Stimulated activated naive CD8-positive, alpha-beta T cell treated with anti-CD3 and anti-CD28 coated beads, Interleukin-15, amount 100 ng/mL, for 72 hours (primary cell): ENCODE measurements around the gene ZNF565.
"Not testable (repeated sequence)": the region's sequence is repeated elsewhere in the genome, so short reads cannot be mapped to it uniquely, and the experiment has no call there.

Experiments used
- ATAC-seq: fragments of 150-1000 bp; cut with Tn5 transposase; 2 replicates; pipeline ENCODE4 v1.10.0; 2021; ENCODE audit warnings: mild to moderate bottlenecking, moderate library complexity
- DNase-seq, 2 donors: peaks; one replicate each; pipeline ENCODE4 v3.0.0; 2021 to 2022
- H3K27ac Mint-ChIP-seq, 2 donors: one replicate each; pipeline ENCODE4 v1.8.0; 2022; ENCODE audit warnings: mild to moderate bottlenecking in 2 of 2, mixed read lengths in 2 of 2, moderate library complexity in 2 of 2
- H3K27me3 Mint-ChIP-seq: one replicate; pipeline ENCODE4 v1.8.0; 2022; ENCODE audit warnings: mixed read lengths
- H3K4me1 Mint-ChIP-seq: one replicate; pipeline ENCODE4 v1.8.0; 2022; ENCODE audit warnings: mild to moderate bottlenecking, mixed read lengths
- H3K4me3 Mint-ChIP-seq, 2 donors: one replicate each; pipeline ENCODE4 v1.8.0; 2022; ENCODE audit warnings: mild to moderate bottlenecking in 2 of 2, mixed read lengths in 2 of 2, moderate library complexity in 1 of 2
- H3K9me3 Mint-ChIP-seq, 2 donors: one replicate each; pipeline ENCODE4 v1.8.0; 2022; ENCODE audit warnings: mixed read lengths in 2 of 2

The ZNF565 gene

DNA sequence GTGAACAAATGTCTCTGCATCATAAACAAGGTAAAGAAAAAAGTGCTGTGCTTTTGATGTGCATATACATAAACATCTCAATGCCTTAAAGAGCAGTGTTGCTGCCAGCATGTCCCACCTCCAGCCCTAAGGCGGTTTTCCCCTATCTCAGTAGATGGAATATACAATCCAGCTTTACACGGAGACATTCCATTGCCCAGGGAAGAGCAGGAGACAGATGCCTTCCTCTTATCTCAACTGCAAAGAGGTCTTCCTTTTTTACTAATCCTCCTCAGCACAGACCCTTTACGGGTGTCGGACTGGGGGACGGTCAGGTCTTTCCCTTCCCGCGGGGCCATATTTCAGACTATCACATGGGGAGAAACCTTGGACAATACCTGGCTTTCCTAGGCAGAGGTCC is 19.2 kb upstream of the ZNF565 start:
- peaks cover 53 to 68% of the 10 kb centered on the region in 2 donors for H3K9me3 Mint-ChIP-seq
- DNase-seq, H3K27ac Mint-ChIP-seq: not testable (repeated sequence)

DNA sequence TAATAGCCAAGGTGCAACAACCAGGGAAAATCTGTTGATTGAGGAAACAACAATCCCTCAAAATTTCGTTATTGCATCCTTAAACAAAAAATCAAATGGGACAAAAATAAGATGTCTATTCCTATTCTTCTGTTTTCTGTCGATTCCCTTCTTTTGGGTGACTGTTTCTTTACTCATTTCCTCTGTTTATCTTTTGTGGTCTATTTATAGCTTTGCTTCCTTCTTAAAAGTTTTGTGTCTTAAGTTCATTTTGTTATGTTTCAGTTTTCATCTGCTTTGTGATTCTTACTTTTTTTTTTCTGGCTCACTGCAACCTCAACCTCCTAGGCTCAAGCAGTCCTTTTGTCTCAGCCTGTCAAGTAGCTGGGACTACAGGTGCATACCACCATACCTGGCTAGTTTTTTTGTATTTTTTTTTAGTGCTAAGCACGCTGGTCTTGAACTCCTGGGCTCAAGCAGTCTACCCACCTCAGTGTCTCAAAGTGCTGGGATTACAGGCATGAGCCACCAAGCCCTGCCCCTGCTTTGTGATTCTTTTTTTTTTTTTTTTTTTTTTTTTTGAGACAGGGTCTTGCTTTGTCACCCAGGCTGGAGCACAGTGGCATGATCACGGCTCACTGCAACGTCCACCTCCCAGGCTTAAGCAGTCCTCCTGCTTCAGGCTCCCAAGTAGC is 10.9 kb upstream of the ZNF565 start:
- DNase-seq (no peak), ATAC-seq (no peak)
- no peak overlapping the region for H3K4me3 Mint-ChIP-seq
- no peaks in the 10 kb centered on the region for H3K27me3 Mint-ChIP-seq
- H3K4me1 Mint-ChIP-seq: peaks cover 35% of the 10 kb centered on the region
- H3K9me3 Mint-ChIP-seq: peaks cover 27 to 29% of the 10 kb centered on the region in 2 donors
- H3K27ac Mint-ChIP-seq: peak overlapping the region in 1 of 2 donors; percentile 74

More for the DNA sequence above, 19.2 kb upstream of the ZNF565 start:
- not testable (repeated sequence) for H3K4me1 Mint-ChIP-seq, H3K27me3 Mint-ChIP-seq, H3K4me3 Mint-ChIP-seq, ATAC-seq

DNA sequence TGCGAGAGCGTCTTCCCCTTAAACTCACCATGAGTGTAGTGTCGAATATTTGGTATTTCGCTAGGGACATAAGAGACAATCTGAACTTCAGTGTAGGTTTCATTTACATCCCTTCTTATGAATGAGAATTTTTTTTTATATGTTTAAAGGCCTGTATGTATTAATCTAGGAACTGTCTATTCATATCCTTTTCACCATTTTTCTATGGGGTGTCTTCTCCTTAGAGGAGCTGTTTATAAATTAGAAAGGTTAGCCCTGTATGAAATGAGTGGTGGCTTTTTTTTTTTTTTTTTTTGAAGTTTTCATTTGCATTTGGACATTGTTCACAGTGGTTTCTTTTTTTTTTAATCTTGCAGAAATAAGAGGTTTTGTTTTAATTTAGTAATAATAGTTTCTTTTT is 8.0 kb upstream of the ZNF565 start:
- Mint-ChIP-seq H3K4me3 (no peak overlapping the region), H3K4me1 (peaks cover 50% of the 10 kb centered on the region), H3K9me3 (peaks cover 8 to 13% of the 10 kb centered on the region in 2 donors), H3K27ac (peak overlapping the region; percentile 13 to 34), H3K27me3 (no peaks in the 10 kb centered on the region)
- DNase-seq (no peak), ATAC-seq (no peak)

DNA sequence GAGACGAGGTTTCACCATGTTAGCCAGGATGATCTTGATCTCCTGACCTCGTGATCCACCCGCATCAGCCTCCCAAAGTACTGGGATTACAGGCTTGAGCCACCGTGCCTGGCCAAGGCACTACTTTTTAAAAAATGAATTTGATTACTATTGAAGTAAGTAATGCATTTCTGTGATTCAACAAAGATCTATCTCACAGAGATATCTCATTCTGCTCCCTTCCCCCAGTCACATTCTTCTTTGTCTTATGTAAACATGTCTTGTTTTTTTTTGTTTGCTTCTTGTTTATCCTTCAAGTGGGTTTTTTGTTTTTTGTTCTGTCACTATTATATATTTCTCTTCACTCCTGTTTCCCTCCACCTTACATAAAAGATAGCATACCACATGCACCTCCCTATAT is 7.0 kb upstream of the ZNF565 start:
- Mint-ChIP-seq H3K4me3 (no peak overlapping the region), H3K9me3 (peaks cover 8 to 12% of the 10 kb centered on the region in 2 donors), H3K27me3 (no peaks in the 10 kb centered on the region), H3K4me1 (peaks cover 56% of the 10 kb centered on the region), H3K27ac (peak overlapping the region in 1 of 2 donors; percentile 44)
- ATAC-seq (no peak), DNase-seq (no peak)

DNA sequence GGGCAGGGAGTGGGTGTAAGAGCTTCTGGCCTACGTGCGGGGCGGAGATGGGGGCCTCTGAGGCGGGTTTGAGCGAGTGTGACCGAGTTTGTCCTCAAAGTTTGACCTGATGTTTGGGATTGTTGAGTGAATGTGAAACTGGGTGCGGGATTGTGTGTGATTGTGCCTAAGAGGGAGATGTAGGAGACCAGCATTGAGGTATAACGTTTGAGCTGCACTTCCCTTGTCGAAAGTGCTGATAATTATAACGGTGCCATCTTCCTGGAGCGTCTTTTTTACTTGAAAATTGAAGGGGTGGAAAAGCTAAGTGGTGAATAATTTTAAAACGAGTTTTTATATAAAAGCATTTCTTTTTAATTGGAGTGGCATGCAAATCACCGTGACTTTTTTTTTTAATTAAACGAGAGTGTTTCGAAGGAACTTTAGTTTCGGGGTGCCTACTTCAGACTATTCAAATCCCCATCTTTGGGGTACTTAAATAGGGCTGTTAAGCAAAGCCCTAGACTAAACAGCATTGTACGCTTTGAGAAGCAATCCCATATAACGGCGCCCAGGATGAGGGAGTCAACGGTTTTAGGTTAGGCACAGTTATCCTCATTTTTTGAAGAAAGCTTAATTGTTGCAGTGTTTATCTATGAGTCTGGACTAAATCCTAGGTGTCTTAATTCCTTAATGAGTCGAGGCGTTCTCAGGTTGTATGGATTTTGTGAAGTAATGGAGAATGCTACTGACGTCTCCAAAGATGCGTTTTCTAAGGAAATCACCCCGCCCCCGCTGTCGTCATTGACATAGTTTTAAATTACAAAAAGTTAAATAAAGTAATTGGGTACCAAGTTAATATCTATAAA is 1.0 kb upstream of the ZNF565 start:
- no peaks in the 10 kb centered on the region for H3K27me3 Mint-ChIP-seq
- H3K4me3 Mint-ChIP-seq: no peak overlapping the region
- H3K4me1 Mint-ChIP-seq: peaks cover 21% of the 10 kb centered on the region
- no peak overlapping the region for H3K27ac Mint-ChIP-seq
- H3K9me3 Mint-ChIP-seq: no peaks in the 10 kb centered on the region
- ATAC-seq: peak; percentile 21
- no peak for DNase-seq

DNA sequence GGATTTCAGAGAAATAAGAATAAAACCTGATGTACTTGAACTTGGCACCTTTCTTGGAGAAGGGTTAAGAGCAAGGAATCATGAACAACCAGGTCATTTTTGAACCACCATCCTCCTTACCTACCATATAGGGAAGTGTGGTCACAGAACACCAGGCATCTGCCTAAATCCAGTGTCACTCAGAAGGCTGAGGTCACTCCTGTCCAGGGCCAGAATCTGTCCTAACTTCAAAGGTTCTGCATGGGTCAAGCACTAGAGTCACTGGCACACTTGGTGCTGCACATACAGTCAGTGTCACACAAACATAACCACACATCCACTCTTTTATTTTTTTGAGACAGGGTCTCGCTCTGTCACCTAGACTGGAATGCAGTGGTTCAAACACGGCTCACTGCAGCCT is 1.6 kb downstream of the ZNF565 start:
- H3K27ac Mint-ChIP-seq: no peak overlapping the region

DNA sequence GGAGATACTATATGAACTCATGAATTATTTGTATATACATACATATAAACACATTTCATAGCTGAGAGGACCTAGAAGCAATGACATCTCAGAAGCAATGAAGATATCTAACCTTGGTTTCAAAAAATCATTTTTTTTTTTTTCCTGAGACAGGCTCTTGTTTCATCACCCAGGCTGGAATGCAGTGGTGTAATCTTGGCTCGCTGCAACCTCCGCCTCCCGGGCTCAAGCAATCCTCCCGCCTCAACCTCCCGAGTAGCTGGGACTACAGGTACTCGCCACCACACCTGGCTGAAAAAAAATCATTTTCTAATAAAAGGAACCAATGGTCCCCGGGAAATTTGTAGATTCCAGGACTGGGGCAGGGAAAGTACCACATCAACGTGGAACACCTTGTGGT is 4.0 kb downstream of the ZNF565 start:
- Mint-ChIP-seq H3K4me1 (no peaks in the 10 kb centered on the region), H3K27ac (no peak overlapping the region), H3K4me3 (no peak overlapping the region), H3K27me3 (no peaks in the 10 kb centered on the region), H3K9me3 (no peaks in the 10 kb centered on the region)
- no peak for ATAC-seq
- DNase-seq: no peak

More for the DNA sequence above, 1.6 kb downstream of the ZNF565 start:
- peaks cover 9% of the 10 kb centered on the region for H3K4me1 Mint-ChIP-seq
- no peak for ATAC-seq
- H3K9me3 Mint-ChIP-seq: no peaks in the 10 kb centered on the region
- no peak for DNase-seq
- H3K27me3 Mint-ChIP-seq: no peaks in the 10 kb centered on the region
- H3K4me3 Mint-ChIP-seq: peak overlapping the region in 1 of 2 donors; percentile 39

DNA sequence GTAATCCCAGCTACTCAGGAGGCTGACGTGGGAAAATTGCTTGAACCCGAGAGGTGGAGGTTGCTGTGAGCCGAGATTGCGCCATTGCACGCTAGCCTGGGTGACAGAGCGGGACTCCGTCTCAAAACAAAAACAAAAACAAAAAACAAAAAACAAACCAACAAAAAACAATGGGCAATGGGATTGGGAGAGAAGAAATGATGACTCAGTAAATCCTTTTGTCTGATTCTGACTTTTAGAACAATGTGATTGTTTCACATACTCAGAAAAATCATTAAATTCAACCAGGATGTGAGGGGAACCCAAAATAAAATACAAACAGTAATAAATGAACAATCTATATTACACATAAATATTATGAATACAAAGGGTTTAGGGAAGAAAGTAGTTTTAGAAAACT is 5.1 kb downstream of the ZNF565 start:
- H3K27ac Mint-ChIP-seq: no peak overlapping the region
- H3K4me3 Mint-ChIP-seq: no peak overlapping the region
- ATAC-seq (no peak), DNase-seq (no peak)
- no peaks in the 10 kb centered on the region for H3K4me1 Mint-ChIP-seq
- no peaks in the 10 kb centered on the region for H3K27me3 Mint-ChIP-seq
- no peaks in the 10 kb centered on the region for H3K9me3 Mint-ChIP-seq

DNA sequence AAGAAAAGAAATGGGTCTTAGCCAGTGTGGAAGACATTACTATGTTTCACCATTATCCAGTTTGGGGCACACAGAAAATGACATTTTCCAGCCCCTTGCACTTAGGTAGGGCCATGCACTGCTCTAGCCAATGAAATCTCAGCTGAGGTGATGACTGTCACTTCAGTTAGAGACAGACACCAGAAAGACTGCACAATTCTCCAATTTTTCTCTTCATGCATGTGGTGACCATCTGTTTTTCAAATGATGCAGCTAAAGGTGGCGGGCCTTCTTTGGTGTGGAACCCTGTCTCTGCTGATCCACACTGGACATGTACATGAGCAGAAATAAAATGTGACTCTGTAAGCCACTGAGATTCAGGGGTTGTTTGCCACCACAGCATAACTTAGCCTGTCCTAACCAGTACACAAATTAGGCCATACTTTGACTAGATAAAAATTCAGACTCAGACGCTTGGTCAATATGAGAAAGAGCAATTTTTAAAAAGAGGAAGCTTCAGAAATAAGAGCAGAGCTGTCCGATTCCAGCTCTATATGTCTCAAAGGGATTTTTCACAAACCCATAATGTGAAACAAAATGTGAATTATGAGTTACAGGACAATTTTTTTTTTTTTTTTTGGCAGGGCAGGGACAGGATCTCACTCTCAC is 6.7 kb downstream of the ZNF565 start:
- H3K27ac Mint-ChIP-seq: no peak overlapping the region
- H3K4me1 Mint-ChIP-seq: no peaks in the 10 kb centered on the region
- DNase-seq (no peak), ATAC-seq (no peak)
- no peaks in the 10 kb centered on the region for H3K9me3 Mint-ChIP-seq
- no peaks in the 10 kb centered on the region for H3K27me3 Mint-ChIP-seq
- no peak overlapping the region for H3K4me3 Mint-ChIP-seq

DNA sequence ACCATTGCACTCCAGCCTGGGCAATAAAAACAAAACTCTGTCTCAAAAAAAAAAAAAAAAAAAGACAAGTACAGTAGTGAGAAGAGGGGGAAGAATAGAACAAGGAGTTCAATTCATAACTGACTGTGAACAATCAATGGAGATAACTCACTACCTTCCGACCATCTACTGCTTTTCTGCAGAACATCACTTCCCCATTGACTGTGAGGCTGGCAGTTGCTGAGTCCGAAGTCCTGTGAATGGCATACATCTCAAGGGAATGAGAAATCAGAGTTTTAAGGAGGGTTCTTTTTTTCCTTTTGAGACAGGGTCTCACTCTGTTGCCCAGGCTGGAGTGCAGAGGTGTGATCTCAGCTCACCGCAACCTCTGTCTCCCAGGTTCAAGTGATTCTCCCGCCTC is 11.2 kb downstream of the ZNF565 start:
- Mint-ChIP-seq H3K27ac (no peak overlapping the region), H3K27me3 (no peaks in the 10 kb centered on the region), H3K4me1 (no peaks in the 10 kb centered on the region), H3K9me3 (no peaks in the 10 kb centered on the region), H3K4me3 (no peak overlapping the region)
- DNase-seq (no peak), ATAC-seq (no peak)

DNA sequence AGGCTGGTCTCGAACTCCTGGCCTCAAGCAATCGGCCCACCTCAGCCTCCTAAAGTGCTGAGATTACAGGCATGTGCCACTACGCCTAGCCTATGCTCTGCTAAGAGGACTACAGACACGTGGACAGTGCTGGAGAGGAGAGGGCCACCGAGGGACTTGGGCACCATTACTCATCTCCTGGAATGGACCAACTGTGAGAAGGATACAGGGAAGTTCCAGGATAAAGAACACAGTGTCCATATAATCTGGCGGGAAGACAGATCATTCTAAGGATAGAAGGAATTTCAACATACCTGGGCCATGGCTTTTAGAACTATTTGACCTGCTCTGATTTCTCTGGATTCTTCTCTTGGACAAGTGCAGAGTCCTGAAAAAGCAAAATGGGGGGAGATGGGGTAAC is 12.8 kb downstream of the ZNF565 start:
- H3K27me3 Mint-ChIP-seq: no peaks in the 10 kb centered on the region
- no peak overlapping the region for H3K4me3 Mint-ChIP-seq
- no peaks in the 10 kb centered on the region for H3K9me3 Mint-ChIP-seq
- no peak overlapping the region for H3K27ac Mint-ChIP-seq
- DNase-seq: no peak
- ATAC-seq: no peak
- H3K4me1 Mint-ChIP-seq: no peaks in the 10 kb centered on the region

DNA sequence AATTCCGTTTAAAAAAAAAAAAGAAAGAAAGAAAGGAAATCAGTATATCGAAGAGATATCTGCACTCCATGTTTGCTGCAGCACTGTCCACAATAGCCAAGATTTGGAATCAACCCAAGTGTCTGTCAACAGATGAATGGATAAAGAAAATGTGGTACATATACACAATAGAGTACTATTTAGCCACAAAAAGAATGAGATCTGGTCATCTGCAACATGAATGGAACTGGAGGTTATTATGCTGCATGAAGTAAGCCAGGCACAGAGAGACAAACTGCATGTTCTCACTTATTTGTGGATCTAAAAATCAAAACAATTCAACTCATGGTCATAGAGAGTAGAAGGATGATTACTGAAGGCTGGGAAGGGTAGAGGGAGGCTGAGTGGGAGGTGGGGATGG is 16.3 kb downstream of the ZNF565 start:
- Mint-ChIP-seq H3K4me1 (no peaks in the 10 kb centered on the region), H3K27me3 (no peaks in the 10 kb centered on the region), H3K4me3 (no peak overlapping the region), H3K27ac (peak overlapping the region in 1 of 2 donors; percentile 69), H3K9me3 (no peaks in the 10 kb centered on the region)
- ATAC-seq (no peak), DNase-seq (no peak)

DNA sequence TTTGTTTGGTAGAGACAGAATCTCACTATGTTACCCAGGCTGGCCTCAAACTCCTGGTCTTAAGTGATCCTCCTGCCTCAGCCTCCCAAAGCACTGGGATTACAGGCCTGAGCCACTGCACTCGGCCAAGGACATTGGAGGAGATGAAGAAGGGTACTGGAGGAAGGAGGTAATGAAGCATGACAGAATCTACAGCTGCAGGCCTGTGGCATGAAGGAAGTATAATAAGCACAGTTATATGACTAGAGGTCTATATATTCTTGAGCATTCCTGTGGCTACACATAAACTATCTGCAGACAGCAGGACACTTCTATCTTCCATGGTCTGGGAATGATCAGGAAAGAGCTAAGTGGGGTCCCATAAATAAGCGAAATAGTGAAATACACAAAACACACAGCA is 18.2 kb downstream of the ZNF565 start:
- DNase-seq: no peak
- Mint-ChIP-seq H3K9me3 (no peaks in the 10 kb centered on the region), H3K27ac (no peak overlapping the region), H3K4me3 (no peak overlapping the region), H3K27me3 (no peaks in the 10 kb centered on the region), H3K4me1 (no peaks in the 10 kb centered on the region)
- no peak for ATAC-seq

DNA sequence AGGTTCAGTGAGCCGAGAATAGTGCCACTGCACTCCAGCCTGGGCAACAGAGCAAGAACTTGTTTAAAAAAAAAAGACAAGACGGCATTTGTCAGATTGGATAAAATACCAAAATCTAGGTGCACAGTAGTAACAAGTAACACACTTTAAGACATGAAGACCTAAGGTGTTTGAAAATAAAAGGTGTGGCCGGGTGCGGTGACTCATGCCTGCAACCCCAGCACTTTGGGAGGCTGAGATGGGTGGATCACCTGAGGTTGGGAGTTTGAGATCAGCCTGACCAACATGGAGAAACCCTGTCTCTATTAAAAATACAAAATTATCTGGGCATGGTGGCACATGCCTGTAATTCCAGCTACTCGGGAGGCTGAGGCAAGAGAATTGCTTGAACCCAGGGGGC is 27.7 kb downstream of the ZNF565 start:
- not testable (repeated sequence) for H3K9me3 Mint-ChIP-seq, H3K4me3 Mint-ChIP-seq, H3K27me3 Mint-ChIP-seq, H3K4me1 Mint-ChIP-seq, DNase-seq, ATAC-seq
- H3K27ac Mint-ChIP-seq: peak overlapping the region in 1 of 2 donors; percentile 54

DNA sequence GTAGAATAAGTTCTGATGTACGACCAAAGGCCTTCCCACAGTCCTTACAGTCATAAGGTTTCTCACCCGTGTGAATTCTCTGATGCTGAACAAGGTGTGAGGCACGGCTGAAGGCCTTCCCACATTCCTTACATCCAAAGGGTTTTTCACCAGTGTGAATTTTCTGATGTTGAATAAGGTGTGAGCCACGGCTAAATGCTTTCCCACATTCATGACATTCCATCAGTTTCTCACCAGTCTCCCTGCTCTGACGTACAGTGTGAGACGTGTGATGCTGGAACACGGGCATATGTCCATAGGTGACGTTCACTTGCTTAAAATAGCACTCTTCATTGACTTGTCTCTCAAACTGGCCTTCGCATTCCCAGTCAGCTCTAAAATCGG is 31.2 kb downstream of the ZNF565 start:
- H3K4me3 Mint-ChIP-seq: no peak overlapping the region
- H3K9me3 Mint-ChIP-seq: no peaks in the 10 kb centered on the region
- no peaks in the 10 kb centered on the region for H3K4me1 Mint-ChIP-seq
- ATAC-seq: no peak
- no peaks in the 10 kb centered on the region for H3K27me3 Mint-ChIP-seq
- H3K27ac Mint-ChIP-seq: no peak overlapping the region
- DNase-seq: no peak

DNA sequence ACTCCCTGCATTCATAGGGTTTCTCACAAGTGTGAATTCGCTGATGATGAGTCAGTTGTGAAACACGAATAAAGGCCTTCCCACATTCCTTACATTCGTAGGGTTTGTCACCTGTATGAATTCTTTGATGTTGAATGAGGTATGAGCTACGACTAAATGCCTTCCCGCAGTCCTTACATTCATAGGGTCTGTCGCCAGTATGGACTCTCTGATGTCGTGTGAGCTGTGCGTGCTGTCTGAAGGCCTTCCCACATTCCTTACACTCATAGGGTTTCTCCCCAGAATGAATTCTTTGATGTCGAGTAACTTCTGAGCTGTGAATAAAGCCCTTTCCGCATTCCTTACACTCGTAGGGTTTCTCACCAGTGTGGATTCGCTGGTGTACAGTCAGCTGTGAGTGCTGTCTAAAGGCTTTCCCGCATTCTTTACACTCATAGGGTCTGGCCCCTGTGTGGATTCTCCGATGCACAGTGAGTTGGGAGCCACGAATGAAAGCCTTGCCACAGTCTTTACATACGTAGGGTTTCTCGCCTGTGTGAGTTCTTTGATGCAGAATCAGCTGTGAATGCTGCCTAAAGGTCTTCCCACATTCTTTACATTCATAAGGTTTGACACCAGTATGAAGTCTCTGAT is 31.7 kb downstream of the ZNF565 start:
- H3K27me3 Mint-ChIP-seq: no peaks in the 10 kb centered on the region
- H3K27ac Mint-ChIP-seq: no peak overlapping the region
- H3K9me3 Mint-ChIP-seq: no peaks in the 10 kb centered on the region
- H3K4me3 Mint-ChIP-seq: no peak overlapping the region
- no peaks in the 10 kb centered on the region for H3K4me1 Mint-ChIP-seq
- DNase-seq: no peak
- ATAC-seq: no peak
